Measurements from ENCODE around the gene MSH3. TPM values are rescaled to one million over a fixed set of nuclear protein-coding genes. Genes with fewer than 3 reads are reported as not detected.
A peak's percentile ranks its signal among the peaks of the same experiment; 100 is the strongest.

MSH3 gene
- polyA plus RNA-seq, 3 donors, result 4.5 to 9.9 (median 8.0) TPM

- peak overlapping the region in 1 of 7 donors; percentile 42 for H3K27ac Mint-ChIP-seq
- TF ChIP-seq, protein P1, sequence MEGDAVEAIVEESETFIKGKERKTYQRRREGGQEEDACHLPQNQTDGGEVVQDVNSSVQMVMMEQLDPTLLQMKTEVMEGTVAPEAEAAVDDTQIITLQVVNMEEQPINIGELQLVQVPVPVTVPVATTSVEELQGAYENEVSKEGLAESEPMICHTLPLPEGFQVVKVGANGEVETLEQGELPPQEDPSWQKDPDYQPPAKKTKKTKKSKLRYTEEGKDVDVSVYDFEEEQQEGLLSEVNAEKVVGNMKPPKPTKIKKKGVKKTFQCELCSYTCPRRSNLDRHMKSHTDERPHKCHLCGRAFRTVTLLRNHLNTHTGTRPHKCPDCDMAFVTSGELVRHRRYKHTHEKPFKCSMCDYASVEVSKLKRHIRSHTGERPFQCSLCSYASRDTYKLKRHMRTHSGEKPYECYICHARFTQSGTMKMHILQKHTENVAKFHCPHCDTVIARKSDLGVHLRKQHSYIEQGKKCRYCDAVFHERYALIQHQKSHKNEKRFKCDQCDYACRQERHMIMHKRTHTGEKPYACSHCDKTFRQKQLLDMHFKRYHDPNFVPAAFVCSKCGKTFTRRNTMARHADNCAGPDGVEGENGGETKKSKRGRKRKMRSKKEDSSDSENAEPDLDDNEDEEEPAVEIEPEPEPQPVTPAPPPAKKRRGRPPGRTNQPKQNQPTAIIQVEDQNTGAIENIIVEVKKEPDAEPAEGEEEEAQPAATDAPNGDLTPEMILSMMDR (IDR thresholded peaks at IDR 0.05), result no peak
- intact Hi-C loops (cut with micrococcal nuclease), result no loop called here
- Histone ChIP-seq H3K9me3 (replicated peaks in 1 of 2; ENCODE audit: control insufficient read depth in 1 of 2, insufficient read depth in 1 of 2, low read length in 2 of 2) (no peaks in the 10 kb centered on the region), H3K36me3 (replicated peaks in 1 of 2; ENCODE audit: control insufficient read depth in 1 of 2, insufficient read depth in 2 of 2, low read length in 2 of 2) (peaks cover 37 to 78% of the 10 kb centered on the region in 2 donors), H2AFZ (ENCODE audit: insufficient read depth, low read depth, low read length, poor library complexity, severe bottlenecking) (no peak overlapping the region), H3K4me1 (ENCODE audit: control insufficient read depth in 1 of 2, insufficient read depth in 2 of 2, low read length in 2 of 2) (no peaks in the 10 kb centered on the region), H4K20me1 (ENCODE audit: insufficient read depth, low read length) (no peaks in the 10 kb centered on the region), H3K27ac (ENCODE audit: low read depth in 1 of 2, low read length in 2 of 2) (no peak overlapping the region), H3K79me2 (ENCODE audit: insufficient read depth, low read length) (no peaks in the 10 kb centered on the region), H3K4me3 (replicated peaks in 1 of 3; ENCODE audit: low read depth in 2 of 3, low read length in 3 of 3) (no peak overlapping the region), H3K9ac (ENCODE audit: insufficient read depth, low read length, poor library complexity, severe bottlenecking) (no peak overlapping the region), H3K27me3 (ENCODE audit: control insufficient read depth in 2 of 2, insufficient read depth in 2 of 2, low read length in 2 of 2) (no peaks in the 10 kb centered on the region), H3K4me2 (replicated peaks; ENCODE audit: extremely low read depth, low read length, poor library complexity, severe bottlenecking) (no peak overlapping the region)
- DNase-seq, result no peak
- no peak overlapping the region for H3K4me3 Mint-ChIP-seq
- H3K4me1 Mint-ChIP-seq, result peaks cover 2% of the 10 kb centered on the region
- no peaks in the 10 kb centered on the region for H3K9me3 Mint-ChIP-seq
- peaks cover 0 to 2% (median 0%) of the 10 kb centered on the region in 3 donors for H3K27me3 Mint-ChIP-seq (ENCODE audit: low read depth in 3 of 3)
- peaks cover 52 to 76% of the 10 kb centered on the region in 2 donors for H3K36me3 Mint-ChIP-seq
Observed at GRCh38 chr5:80703291-80703690, 48.8 kb downstream of the MSH3 start.

- Histone ChIP-seq H3K4me3 (replicated peaks in 1 of 3; ENCODE audit: low read depth in 2 of 3, low read length in 3 of 3) (no peak overlapping the region), H3K27me3 (ENCODE audit: control insufficient read depth in 2 of 2, insufficient read depth in 2 of 2, low read length in 2 of 2) (no peaks in the 10 kb centered on the region), H3K27ac (ENCODE audit: low read depth in 1 of 2, low read length in 2 of 2) (no peak overlapping the region), H4K20me1 (ENCODE audit: insufficient read depth, low read length) (no peaks in the 10 kb centered on the region), H2AFZ (ENCODE audit: insufficient read depth, low read depth, low read length, poor library complexity, severe bottlenecking) (no peak overlapping the region), H3K9me3 (replicated peaks in 1 of 2; ENCODE audit: control insufficient read depth in 1 of 2, insufficient read depth in 1 of 2, low read length in 2 of 2) (no peaks in the 10 kb centered on the region), H3K9ac (ENCODE audit: insufficient read depth, low read length, poor library complexity, severe bottlenecking) (no peak overlapping the region), H3K79me2 (ENCODE audit: insufficient read depth, low read length) (no peaks in the 10 kb centered on the region), H3K4me1 (ENCODE audit: control insufficient read depth in 1 of 2, insufficient read depth in 2 of 2, low read length in 2 of 2) (no peaks in the 10 kb centered on the region), H3K36me3 (replicated peaks in 1 of 2; ENCODE audit: control insufficient read depth in 1 of 2, insufficient read depth in 2 of 2, low read length in 2 of 2) (peaks cover 40 to 80% of the 10 kb centered on the region in 2 donors), H3K4me2 (replicated peaks; ENCODE audit: extremely low read depth, low read length, poor library complexity, severe bottlenecking) (no peak overlapping the region)
- Mint-ChIP-seq H3K36me3 (peaks cover 53 to 77% of the 10 kb centered on the region in 2 donors), H3K27me3 (ENCODE audit: low read depth in 3 of 3) (peaks cover 0 to 2% (median 0%) of the 10 kb centered on the region in 3 donors), H3K9me3 (no peaks in the 10 kb centered on the region), H3K27ac (peak overlapping the region in 2 of 7 donors; percentile 53 to 68), H3K4me3 (no peak overlapping the region), H3K4me1 (peaks cover 2% of the 10 kb centered on the region)
- no peak for DNase-seq
- intact Hi-C loops (cut with micrococcal nuclease), result no loop called here
- TF ChIP-seq, protein P1 (IDR thresholded peaks at IDR 0.05), result no peak
- 57% methylated on average over 3 of the region's 5 CpGs for WGBS (ENCODE audit: insufficient coverage)
Observed at GRCh38 chr5:80703747-80704146, 49.3 kb downstream of the MSH3 start.
